ENCODE results near the gene NPTX1.

Gene NPTX1

GRCh38 chr17:80422276-80422675 is 54.1 kb downstream of the NPTX1 start:
- H3K9ac ChIP-seq (ENCODE audit: low read depth, low read length) = no peak overlapping the region
- no peak overlapping the region for H2AFZ ChIP-seq (ENCODE audit: low read depth, low read length)
- no peak overlapping the region for H3K4me2 ChIP-seq (ENCODE audit: insufficient read depth, low read length)
- H3K27me3 ChIP-seq (ENCODE audit: insufficient read depth, low read length, poor library complexity) = no peaks in the 10 kb centered on the region
- DNase-seq = no peak
- no peak for ATAC-seq (ENCODE audit: insufficient read depth, low read depth)
- H3K27ac ChIP-seq (ENCODE audit: low read length) = no peak overlapping the region
- H4K20me1 ChIP-seq (ENCODE audit: insufficient read depth, low read length) = peaks cover 13% of the 10 kb centered on the region; the same call in 1 of the 2 replicates
- H3K4me3 ChIP-seq (ENCODE audit: low read depth in 1 of 2, low read length in 2 of 2) = no peak overlapping the region
- peaks cover 8% of the 10 kb centered on the region for H3K4me1 ChIP-seq (ENCODE audit: insufficient read depth, low read length)
- TF ChIP-seq, protein P1, sequence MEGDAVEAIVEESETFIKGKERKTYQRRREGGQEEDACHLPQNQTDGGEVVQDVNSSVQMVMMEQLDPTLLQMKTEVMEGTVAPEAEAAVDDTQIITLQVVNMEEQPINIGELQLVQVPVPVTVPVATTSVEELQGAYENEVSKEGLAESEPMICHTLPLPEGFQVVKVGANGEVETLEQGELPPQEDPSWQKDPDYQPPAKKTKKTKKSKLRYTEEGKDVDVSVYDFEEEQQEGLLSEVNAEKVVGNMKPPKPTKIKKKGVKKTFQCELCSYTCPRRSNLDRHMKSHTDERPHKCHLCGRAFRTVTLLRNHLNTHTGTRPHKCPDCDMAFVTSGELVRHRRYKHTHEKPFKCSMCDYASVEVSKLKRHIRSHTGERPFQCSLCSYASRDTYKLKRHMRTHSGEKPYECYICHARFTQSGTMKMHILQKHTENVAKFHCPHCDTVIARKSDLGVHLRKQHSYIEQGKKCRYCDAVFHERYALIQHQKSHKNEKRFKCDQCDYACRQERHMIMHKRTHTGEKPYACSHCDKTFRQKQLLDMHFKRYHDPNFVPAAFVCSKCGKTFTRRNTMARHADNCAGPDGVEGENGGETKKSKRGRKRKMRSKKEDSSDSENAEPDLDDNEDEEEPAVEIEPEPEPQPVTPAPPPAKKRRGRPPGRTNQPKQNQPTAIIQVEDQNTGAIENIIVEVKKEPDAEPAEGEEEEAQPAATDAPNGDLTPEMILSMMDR (IDR thresholded peaks at IDR 0.05; ENCODE audit: borderline replicate concordance, extremely low read depth, low read length, poor library complexity, severe bottlenecking) = no peak
- TF ChIP-seq EZH2 (IDR thresholded peaks at IDR 0.05; ENCODE audit: borderline replicate concordance, low read depth, low read length, severe bottlenecking) = no peak
- H3K9me3 ChIP-seq (ENCODE audit: insufficient read depth, low read length, severe bottlenecking) = no peaks in the 10 kb centered on the region
- H3K79me2 ChIP-seq (ENCODE audit: insufficient read depth, low read length) = no peaks in the 10 kb centered on the region
- H3K36me3 ChIP-seq (ENCODE audit: insufficient read depth, low read length) = peaks cover 13% of the 10 kb centered on the region

DNA sequence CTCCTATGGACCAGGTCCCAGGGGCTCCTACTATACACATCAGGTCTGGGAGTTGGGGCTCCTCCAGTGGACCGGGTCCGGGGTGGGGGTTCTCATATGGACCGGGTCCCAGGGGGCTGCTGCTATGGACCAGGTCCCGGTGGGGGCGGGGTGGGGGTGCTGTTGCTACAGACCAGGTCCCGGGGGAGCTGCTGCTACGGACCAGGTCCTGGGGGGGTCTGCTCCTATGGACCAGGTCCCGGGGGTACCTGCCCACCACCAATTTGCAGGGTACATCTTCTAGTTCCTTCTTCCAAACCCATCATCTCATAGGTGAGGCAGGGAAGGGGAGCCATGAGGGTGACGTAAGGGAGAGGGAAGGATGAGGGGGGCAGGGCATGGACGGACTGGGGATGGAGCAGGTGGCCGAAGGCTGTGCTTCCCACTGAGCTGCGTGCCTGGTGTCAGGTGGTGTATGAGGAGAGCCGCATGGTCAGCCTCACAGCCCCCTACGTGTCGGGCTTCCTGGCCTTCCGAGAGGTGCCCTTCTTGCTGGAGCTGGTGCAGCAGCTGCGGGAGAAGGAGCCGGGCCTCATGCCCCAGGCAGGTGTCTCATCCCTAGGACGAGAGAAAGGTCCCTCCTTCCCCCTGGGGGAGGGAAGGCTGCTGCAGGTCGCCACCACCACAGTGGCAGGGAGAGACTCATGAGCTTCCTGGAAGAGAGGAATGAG is 54.9 kb downstream of the NPTX1 start:
- peaks cover 15% of the 10 kb centered on the region; the same call in 1 of the 2 replicates for H4K20me1 ChIP-seq (ENCODE audit: insufficient read depth, low read length)
- no peak overlapping the region for H3K4me2 ChIP-seq (ENCODE audit: insufficient read depth, low read length)
- H2AFZ ChIP-seq (ENCODE audit: low read depth, low read length) = no peak overlapping the region
- no peak for TF ChIP-seq EZH2 (IDR thresholded peaks at IDR 0.05; ENCODE audit: borderline replicate concordance, low read depth, low read length, severe bottlenecking)
- TF ChIP-seq, protein P1 (IDR thresholded peaks at IDR 0.05; ENCODE audit: borderline replicate concordance, extremely low read depth, low read length, poor library complexity, severe bottlenecking) = no peak
- H3K79me2 ChIP-seq (ENCODE audit: insufficient read depth, low read length) = peaks cover 3% of the 10 kb centered on the region; the same call in 1 of the 2 replicates
- DNase-seq = no peak
- no peaks in the 10 kb centered on the region for H3K9me3 ChIP-seq (ENCODE audit: insufficient read depth, low read length, severe bottlenecking)
- no peak for ATAC-seq (ENCODE audit: insufficient read depth, low read depth)
- H3K27ac ChIP-seq (ENCODE audit: low read length) = no peak overlapping the region
- H3K9ac ChIP-seq (ENCODE audit: low read depth, low read length) = no peak overlapping the region
- H3K4me1 ChIP-seq (ENCODE audit: insufficient read depth, low read length) = peaks cover 8% of the 10 kb centered on the region; the same call in 1 of the 2 replicates
- H3K4me3 ChIP-seq (ENCODE audit: low read depth in 1 of 2, low read length in 2 of 2) = no peak overlapping the region
- peaks cover 20% of the 10 kb centered on the region for H3K36me3 ChIP-seq (ENCODE audit: insufficient read depth, low read length)
- H3K27me3 ChIP-seq (ENCODE audit: insufficient read depth, low read length, poor library complexity) = no peaks in the 10 kb centered on the region

- no peaks in the 10 kb centered on the region for H3K9me3 ChIP-seq (ENCODE audit: insufficient read depth, low read length, severe bottlenecking)
- H3K4me1 ChIP-seq (ENCODE audit: insufficient read depth, low read length) = peaks cover 25% of the 10 kb centered on the region
- DNase-seq (no peak), ATAC-seq (ENCODE audit: insufficient read depth, low read depth) (no peak)
- peaks cover 18% of the 10 kb centered on the region; the same call in 1 of the 2 replicates for H4K20me1 ChIP-seq (ENCODE audit: insufficient read depth, low read length)
- H3K79me2 ChIP-seq (ENCODE audit: insufficient read depth, low read length) = peaks cover 15% of the 10 kb centered on the region
- H3K27me3 ChIP-seq (ENCODE audit: insufficient read depth, low read length, poor library complexity) = peaks cover 4% of the 10 kb centered on the region
- TF ChIP-seq EZH2 (IDR thresholded peaks at IDR 0.05; ENCODE audit: borderline replicate concordance, low read depth, low read length, severe bottlenecking) = no peak
- TF ChIP-seq, protein P1 (IDR thresholded peaks at IDR 0.05; ENCODE audit: borderline replicate concordance, extremely low read depth, low read length, poor library complexity, severe bottlenecking) = no peak
- no peak overlapping the region for H3K4me2 ChIP-seq (ENCODE audit: insufficient read depth, low read length)
- H2AFZ ChIP-seq (ENCODE audit: low read depth, low read length) = no peak overlapping the region
- H3K27ac ChIP-seq (ENCODE audit: low read length) = no peak overlapping the region
- no peak overlapping the region for H3K4me3 ChIP-seq (ENCODE audit: low read depth in 1 of 2, low read length in 2 of 2)
- peaks cover 23% of the 10 kb centered on the region for H3K36me3 ChIP-seq (ENCODE audit: insufficient read depth, low read length)
- no peak overlapping the region for H3K9ac ChIP-seq (ENCODE audit: low read depth, low read length)
Measured at GRCh38 chr17:80419255-80419654, 57.2 kb downstream of the NPTX1 start.
